GM23338 (cell line): ENCODE data around the gene DLG2. TPM values are rescaled to one million over a fixed set of nuclear protein-coding genes. Genes with fewer than 3 reads are reported as not detected.

Source experiments
- ATAC-seq: fragments of 200-7000 bp; cut with Tn5 transposase; 3 replicates; pipeline ENCODE4 v1.9.1; 2020
- DNase-seq: peaks from one replicate; pipeline ENCODE4 v3.0.0-alpha.2; 2015; ENCODE audit warnings: low spot score
- H2AFZ ChIP-seq: fragments of 200-600 bp; sonication (generic); 2 replicates; pipeline ENCODE4 v1.8.0; 2016; ENCODE audit warnings: antibody characterized with exemption, mild to moderate bottlenecking, moderate library complexity
- H3F3A ChIP-seq: fragments of 200-600 bp; sonication (generic); replicated peaks from 2 replicates; pipeline ENCODE4 v1.8.0; 2017; ENCODE audit warnings: antibody characterized with exemption, mixed run types, low read depth
- H3K27ac ChIP-seq: fragments of 200-600 bp; sonication (generic); 2 replicates; pipeline ENCODE4 v1.6.1; 2016; ENCODE audit warnings: low read depth
- H3K27me3 ChIP-seq: fragments of 200-600 bp; sonication (generic); 2 replicates; pipeline ENCODE4 v1.8.0; 2016; ENCODE audit warnings: mild to moderate bottlenecking, mixed run types, moderate library complexity; ENCODE audit not compliant: insufficient read depth
- H3K36me3 ChIP-seq: fragments of 200-600 bp; sonication (generic); 2 replicates; pipeline ENCODE4 v1.8.0; 2016; ENCODE audit warnings: mild to moderate bottlenecking; ENCODE audit not compliant: insufficient read depth
- H3K4me1 ChIP-seq: fragments of 200-600 bp; sonication (generic); 2 replicates; pipeline ENCODE4 v1.8.0; 2016; ENCODE audit warnings: mild to moderate bottlenecking, moderate library complexity; ENCODE audit not compliant: insufficient read depth
- H3K4me2 ChIP-seq: fragments of 200-600 bp; sonication (generic); 2 replicates; pipeline ENCODE4 v1.7.1; 2017; ENCODE audit warnings: mixed run types
- H3K4me3 ChIP-seq: fragments of 200-600 bp; sonication (generic); 2 replicates; pipeline ENCODE4 v1.6.1; 2016; ENCODE audit warnings: mixed run types
- H3K79me2 ChIP-seq: fragments of 200-600 bp; sonication (generic); replicated peaks from 2 replicates; pipeline ENCODE4 v1.8.0; 2017; ENCODE audit warnings: mild to moderate bottlenecking; ENCODE audit not compliant: insufficient read depth
- H3K9me2 ChIP-seq: fragments of 200-600 bp; sonication (generic); 2 replicates; pipeline ENCODE4 v1.8.0; 2017; ENCODE audit not compliant: insufficient read depth
- H4K20me1 ChIP-seq: fragments of 200-600 bp; sonication (generic); replicated peaks from 2 replicates; pipeline ENCODE4 v1.8.0; 2017; ENCODE audit warnings: mild to moderate bottlenecking; ENCODE audit not compliant: insufficient read depth
- H3K27ac Mint-ChIP-seq: 2 replicates; pipeline ENCODE4 v1.8.0; 2020; ENCODE audit warnings: inconsistent platforms, mild to moderate bottlenecking, moderate library complexity, mixed read lengths
- H3K27me3 Mint-ChIP-seq: 3 replicates; pipeline ENCODE4 v1.8.0; 2022; ENCODE audit warnings: low read depth, mild to moderate bottlenecking, moderate library complexity, mixed read lengths, inconsistent platforms; ENCODE audit not compliant: insufficient read depth, poor library complexity
- H3K36me3 Mint-ChIP-seq: 3 replicates; pipeline ENCODE4 v1.8.0; 2021; ENCODE audit warnings: low read depth, mild to moderate bottlenecking, inconsistent platforms, moderate library complexity, mixed read lengths
- H3K4me1 Mint-ChIP-seq: 3 replicates; pipeline ENCODE4 v1.8.0; 2020; ENCODE audit warnings: mild to moderate bottlenecking, inconsistent platforms, mixed read lengths
- H3K4me3 Mint-ChIP-seq: 3 replicates; pipeline ENCODE4 v1.8.0; 2021; ENCODE audit warnings: moderate library complexity, mild to moderate bottlenecking, inconsistent platforms, mixed read lengths
- H3K9me3 Mint-ChIP-seq: 3 replicates; pipeline ENCODE4 v1.8.0; 2020; ENCODE audit warnings: moderate library complexity, mild to moderate bottlenecking, inconsistent platforms, mixed read lengths
- CREB1 ChIP-seq: fragments of 250-450 bp; sonication (Bioruptor Pico); IDR thresholded peaks from 2 replicates; pipeline ENCODE4 v1.5.0; 2020; ENCODE audit warnings: low read depth, mild to moderate bottlenecking, moderate library complexity
- CTCF ChIP-seq, 2 experiments: fragments of 200-600 bp in 1 of 2; sonication (generic) in 1 of 2; conservative IDR thresholded peaks; 2 replicates each; pipeline versions ENCODE4 v1.5.1 to v1.6.1; 2016 to 2017; ENCODE audit warnings: antibody characterized with exemption in 2 of 2, low read depth in 2 of 2, mild to moderate bottlenecking in 2 of 2, moderate library complexity in 1 of 2
- ETS1 ChIP-seq: IDR thresholded peaks from 2 replicates; pipeline ENCODE4 v1.6.1; 2016; ENCODE audit warnings: antibody characterized with exemption
- EZH2 ChIP-seq: fragments of 200-600 bp; sonication (generic); IDR thresholded peaks from one replicate; pipeline ENCODE4 v1.8.0; 2017; ENCODE audit warnings: antibody characterized with exemption, mild to moderate bottlenecking, low read depth; ENCODE audit not compliant: unreplicated experiment
- EZH2phosphoT487 ChIP-seq: fragments of 200-600 bp; sonication (generic); IDR thresholded peaks from one replicate; pipeline ENCODE4 v1.8.1; 2018; ENCODE audit warnings: antibody characterized with exemption; ENCODE audit not compliant: unreplicated experiment
- NANOG ChIP-seq: IDR thresholded peaks from 2 replicates; pipeline ENCODE4 v1.6.1; 2016; ENCODE audit warnings: antibody characterized with exemption, borderline replicate concordance
- POLR2AphosphoS5 ChIP-seq: IDR thresholded peaks from 2 replicates; pipeline ENCODE4 v1.6.1; 2016; ENCODE audit warnings: antibody characterized with exemption, low read depth
- REST ChIP-seq: IDR thresholded peaks from one replicate; pipeline ENCODE4 v1.6.1; 2018; ENCODE audit warnings: antibody characterized with exemption; ENCODE audit not compliant: unreplicated experiment
- STAT1 ChIP-seq: IDR thresholded peaks from one replicate; pipeline ENCODE4 v1.6.1; 2016; ENCODE audit warnings: antibody characterized with exemption; ENCODE audit not compliant: unreplicated experiment
- ZNF114 ChIP-seq: fragments of 250-450 bp; sonication (Bioruptor Pico); IDR thresholded peaks from 2 replicates; pipeline ENCODE4 v1.5.0; 2020; ENCODE audit warnings: mild to moderate bottlenecking, moderate library complexity
- ZNF331 ChIP-seq: fragments of 250-450 bp; sonication (Bioruptor Pico); IDR thresholded peaks from 2 replicates; pipeline ENCODE4 v1.5.0; 2020; ENCODE audit warnings: low read depth, mild to moderate bottlenecking, moderate library complexity
- polyA plus RNA-seq: library from polyadenylated mRNA; unstranded; fragments of >200 nt; fragmentation: Nextera tagmentation; extraction: Ambion mirVana; gene quantifications from 2 replicates; pipeline ENCODE4 v1.2.1, GENCODE V29; 2016
- total RNA-seq: library from RNA; depleted of rRNA; stranded (reverse); fragments of >200 nt; shearing (Covaris generic); gene quantifications from 2 replicates; pipeline ENCODE4 v1.2.3, GENCODE V29; 2014

DLG2 gene
- total and polyA plus RNA-seq, 2 experiments from 2014 or later = 19.8 to 21.5 TPM

- no peak overlapping the region for H3K4me3 ChIP-seq
- Mint-ChIP-seq H3K4me1 (peaks cover 13% of the 10 kb centered on the region), H3K27me3 (no peaks in the 10 kb centered on the region), H3K4me3 (no peak overlapping the region), H3K9me3 (no peaks in the 10 kb centered on the region), H3K36me3 (no peaks in the 10 kb centered on the region), H3K27ac (no peak overlapping the region)
- no peaks in the 10 kb centered on the region for H3K27me3 ChIP-seq
- no peaks in the 10 kb centered on the region for H4K20me1 ChIP-seq
- no peak for DNase-seq
- peaks cover 4% of the 10 kb centered on the region; the same call in 1 of the 2 replicates for H3K4me1 ChIP-seq
- H3F3A ChIP-seq = no peaks in the 10 kb centered on the region
- no peaks in the 10 kb centered on the region for H3K9me2 ChIP-seq
- no peaks in the 10 kb centered on the region for H3K79me2 ChIP-seq
- no peak for TF ChIP-seq ZNF331 (CRISPR knock-in tag)
- no peak for TF ChIP-seq REST
- no peak overlapping the region for H3K4me2 ChIP-seq
- H2AFZ ChIP-seq = no peak overlapping the region
- ATAC-seq = no peak
- H3K27ac ChIP-seq = no peak overlapping the region
- no peaks in the 10 kb centered on the region for H3K36me3 ChIP-seq
Measured at GRCh38 chr11:85040166-85040565, 587.0 kb downstream of the DLG2 start.

GRCh38 chr11:85029964-85030363 is 597.2 kb downstream of the DLG2 start:
- no peaks in the 10 kb centered on the region for H3K9me2 ChIP-seq
- H3K79me2 ChIP-seq = no peaks in the 10 kb centered on the region
- DNase-seq = no peak
- no peak overlapping the region for H3K4me2 ChIP-seq
- no peaks in the 10 kb centered on the region for H3K4me1 ChIP-seq
- Mint-ChIP-seq H3K36me3 (no peaks in the 10 kb centered on the region), H3K27ac (no peak overlapping the region), H3K4me3 (no peak overlapping the region), H3K4me1 (peaks cover under 1% of the 10 kb centered on the region; the same call in 1 of the 3 replicates), H3K9me3 (peaks cover 6% of the 10 kb centered on the region; the same call in 2 of the 3 replicates), H3K27me3 (peaks cover 4% of the 10 kb centered on the region)
- TF ChIP-seq ZNF114 (CRISPR knock-in tag) (no peak), EZH2 (no peak), CREB1 (CRISPR knock-in tag) (no peak), EZH2phosphoT487 (no peak), CTCF (conservative IDR thresholded peaks at IDR 0.05; ENCODE audit: low read depth in 2 of 2) (no peak), POLR2AphosphoS5 (no peak), ZNF331 (CRISPR knock-in tag) (no peak), REST (no peak), NANOG (no peak), STAT1 (no peak), ETS1 (no peak)
- no peaks in the 10 kb centered on the region for H4K20me1 ChIP-seq
- H3K27me3 ChIP-seq = no peaks in the 10 kb centered on the region
- no peaks in the 10 kb centered on the region for H3K36me3 ChIP-seq
- no peaks in the 10 kb centered on the region for H3F3A ChIP-seq
- no peak overlapping the region for H3K27ac ChIP-seq
- H3K4me3 ChIP-seq = no peak overlapping the region
- H2AFZ ChIP-seq = no peak overlapping the region
- no peak for ATAC-seq
